GM12874 (cell line): ENCODE results near the gene TULP1.
A peak's percentile ranks its signal among the peaks of the same experiment; 100 is the strongest.

Source experiments
- TF ChIP-seq, protein P1 (sequence below): IDR thresholded peaks from 2 replicates; pipeline ENCODE4 v1.5.1; 2011; ENCODE audit warnings: low read depth, mild to moderate bottlenecking, control low read depth, low read length, moderate library complexity; ENCODE audit not compliant: insufficient read depth

Gene TULP1

DNA sequence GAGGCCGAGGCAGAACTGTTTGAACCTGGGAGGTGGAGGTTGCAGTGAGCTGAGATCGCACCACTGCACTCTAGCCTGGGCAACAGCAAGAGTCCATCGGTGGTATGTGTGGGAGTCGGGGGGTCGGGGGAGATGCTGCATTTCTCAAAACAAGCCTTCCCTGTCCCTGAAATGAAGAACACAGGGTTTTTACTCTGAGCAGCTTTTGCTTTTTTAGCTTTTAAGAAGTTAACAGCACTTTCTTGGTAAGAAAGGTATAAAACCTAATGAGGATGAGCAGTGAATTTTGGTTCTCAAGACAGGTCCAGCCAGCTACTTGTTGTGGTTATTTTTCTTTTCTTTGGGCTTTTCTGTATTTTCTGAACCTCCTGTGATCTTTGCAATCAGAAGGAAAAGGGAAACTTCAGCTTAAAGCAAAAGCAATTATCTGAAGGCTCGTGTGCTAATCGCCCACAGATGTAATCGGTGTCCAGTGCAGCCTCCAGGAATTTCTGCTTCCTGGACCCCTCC is 40.8 kb downstream of the TULP1 start:
- TF ChIP-seq, protein P1, sequence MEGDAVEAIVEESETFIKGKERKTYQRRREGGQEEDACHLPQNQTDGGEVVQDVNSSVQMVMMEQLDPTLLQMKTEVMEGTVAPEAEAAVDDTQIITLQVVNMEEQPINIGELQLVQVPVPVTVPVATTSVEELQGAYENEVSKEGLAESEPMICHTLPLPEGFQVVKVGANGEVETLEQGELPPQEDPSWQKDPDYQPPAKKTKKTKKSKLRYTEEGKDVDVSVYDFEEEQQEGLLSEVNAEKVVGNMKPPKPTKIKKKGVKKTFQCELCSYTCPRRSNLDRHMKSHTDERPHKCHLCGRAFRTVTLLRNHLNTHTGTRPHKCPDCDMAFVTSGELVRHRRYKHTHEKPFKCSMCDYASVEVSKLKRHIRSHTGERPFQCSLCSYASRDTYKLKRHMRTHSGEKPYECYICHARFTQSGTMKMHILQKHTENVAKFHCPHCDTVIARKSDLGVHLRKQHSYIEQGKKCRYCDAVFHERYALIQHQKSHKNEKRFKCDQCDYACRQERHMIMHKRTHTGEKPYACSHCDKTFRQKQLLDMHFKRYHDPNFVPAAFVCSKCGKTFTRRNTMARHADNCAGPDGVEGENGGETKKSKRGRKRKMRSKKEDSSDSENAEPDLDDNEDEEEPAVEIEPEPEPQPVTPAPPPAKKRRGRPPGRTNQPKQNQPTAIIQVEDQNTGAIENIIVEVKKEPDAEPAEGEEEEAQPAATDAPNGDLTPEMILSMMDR: no peak

GRCh38 chr6:35470663-35471120 is 42.0 kb downstream of the TULP1 start:
- TF ChIP-seq, protein P1: no peak

DNA sequence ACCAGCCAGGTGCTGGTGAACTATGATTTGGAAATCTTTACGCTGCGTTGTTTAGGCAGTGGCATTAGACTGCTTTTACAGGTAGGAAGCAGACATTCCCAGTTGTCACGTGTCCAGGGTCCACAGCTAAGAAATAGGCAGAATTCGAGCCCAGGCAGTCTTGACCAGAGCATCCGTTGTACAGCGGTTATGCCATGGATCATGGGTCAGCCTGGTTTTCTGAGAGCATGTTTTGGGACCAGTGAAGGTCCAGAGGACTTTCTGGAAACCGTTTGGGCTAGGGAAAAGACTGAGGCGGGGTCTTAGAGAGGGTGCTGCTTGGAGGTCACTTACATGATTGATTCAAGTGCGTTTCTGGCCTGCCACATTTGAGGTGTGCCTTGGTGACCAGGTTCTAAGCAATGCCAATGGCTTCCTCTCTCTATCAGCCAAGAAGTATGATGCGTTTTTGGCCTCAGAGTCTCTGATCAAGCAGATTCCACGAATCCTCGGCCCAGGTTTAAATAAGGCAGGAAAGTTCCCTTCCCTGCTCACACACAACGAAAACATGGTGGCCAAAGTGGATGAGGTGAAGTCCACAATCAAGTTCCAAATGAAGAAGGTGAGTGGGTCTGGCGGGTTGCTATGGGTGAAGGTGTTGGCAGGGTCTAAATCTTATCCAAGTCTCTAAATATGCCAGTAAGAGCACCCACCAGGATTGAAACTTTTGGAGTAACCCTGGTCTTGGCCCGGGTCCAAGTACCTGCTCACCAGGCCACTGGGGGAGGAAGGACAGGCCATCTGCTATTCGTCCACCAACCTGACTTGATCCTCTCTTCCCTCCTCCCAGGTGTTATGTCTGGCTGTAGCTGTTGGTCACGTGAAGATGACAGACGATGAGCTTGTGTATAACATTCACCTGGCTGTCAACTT is 42.7 kb downstream of the TULP1 start:
- TF ChIP-seq, protein P1: no peak

GRCh38 chr6:35468980-35469750 is 43.5 kb downstream of the TULP1 start:
- TF ChIP-seq, protein P1: no peak

DNA sequence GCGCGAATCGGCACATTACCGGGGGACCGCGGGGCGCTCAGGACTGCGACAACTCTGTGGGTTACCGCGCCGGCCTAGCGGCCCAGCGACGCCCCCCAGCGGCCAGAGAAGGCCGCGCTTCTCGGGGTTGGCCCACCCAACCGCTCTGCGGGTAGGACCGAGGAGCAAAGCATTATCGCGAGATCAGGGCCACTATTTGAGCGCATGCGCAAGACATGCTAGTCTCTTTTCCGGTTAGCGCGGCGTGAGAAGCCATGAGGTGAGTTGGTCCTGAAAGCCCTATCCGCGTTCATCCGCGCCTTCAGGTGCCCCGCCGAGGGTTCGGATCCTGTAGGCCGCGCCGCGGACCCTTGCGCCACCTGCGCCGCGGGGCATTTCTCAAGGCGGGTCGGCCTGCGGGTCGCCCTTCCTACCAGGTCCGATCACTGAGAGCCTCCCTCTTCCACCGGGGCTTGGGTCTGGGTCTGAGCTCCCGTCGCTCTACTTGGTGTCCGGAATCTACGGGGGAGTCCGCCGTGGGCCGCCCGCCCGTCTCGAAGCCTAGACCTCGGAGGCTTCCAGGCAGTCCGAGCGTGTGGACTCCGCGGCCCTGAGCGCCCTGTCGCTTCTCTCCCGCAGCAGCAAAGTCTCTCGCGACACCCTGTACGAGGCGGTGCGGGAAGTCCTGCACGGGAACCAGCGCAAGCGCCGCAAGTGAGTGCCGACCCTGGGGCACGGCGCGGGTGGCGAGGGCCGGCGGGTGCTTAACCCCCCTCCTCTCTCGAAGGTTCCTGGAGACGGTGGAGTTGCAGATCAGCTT is 44.3 kb downstream of the TULP1 start, which contains the start of gene RPL10A:
Gene RPL10A, plus strand, starts transcription at position 221 of the 799 bp plus-strand sequence. Its CDS starts 34 bp downstream, at position 255.
- TF ChIP-seq, protein P1: peak; percentile 99

- TF ChIP-seq, protein P1: no peak
Measured at GRCh38 chr6:35465646-35466045, 47.0 kb downstream of the TULP1 start.
